Osteocyte (in vitro differentiated cells): ENCODE results near the gene PTGDR. TPM values are rescaled to one million over a fixed set of nuclear protein-coding genes. Genes with fewer than 3 reads are reported as not detected.

Experiments used
- DNase-seq: peaks from one replicate; pipeline ENCODE4 v3.0.0; 2021; ENCODE audit warnings: mixed read lengths; ENCODE audit not compliant: unreplicated experiment; ENCODE audit errors: extremely low spot score
- H3K27ac Mint-ChIP-seq: one replicate; pipeline ENCODE4 v1.8.0; 2021; ENCODE audit warnings: mild to moderate bottlenecking, mixed read lengths; ENCODE audit not compliant: unreplicated experiment
- H3K27me3 Mint-ChIP-seq: one replicate; pipeline ENCODE4 v1.8.0; 2021; ENCODE audit warnings: mixed read lengths; ENCODE audit not compliant: unreplicated experiment
- H3K36me3 Mint-ChIP-seq: one replicate; pipeline ENCODE4 v1.8.0; 2021; ENCODE audit warnings: mixed read lengths; ENCODE audit not compliant: unreplicated experiment
- H3K4me1 Mint-ChIP-seq: one replicate; pipeline ENCODE4 v1.8.0; 2021; ENCODE audit warnings: mixed read lengths; ENCODE audit not compliant: unreplicated experiment
- H3K4me3 Mint-ChIP-seq: one replicate; pipeline ENCODE4 v1.8.0; 2021; ENCODE audit warnings: mild to moderate bottlenecking, moderate library complexity, mixed read lengths; ENCODE audit not compliant: unreplicated experiment
- H3K9me3 Mint-ChIP-seq: one replicate; pipeline ENCODE4 v1.8.0; 2021; ENCODE audit warnings: mixed read lengths; ENCODE audit not compliant: unreplicated experiment
- CTCF ChIP-seq: fragments of 200-600 bp; sonication (generic); IDR thresholded peaks from 2 replicates; pipeline ENCODE4 v1.5.0; 2021; ENCODE audit warnings: antibody characterized with exemption, mild to moderate bottlenecking, moderate library complexity
- total RNA-seq: library from RNA; stranded (reverse); gene quantifications from 2 replicates; pipeline ENCODE4 v1.2.1, GENCODE V29; 2021

Gene PTGDR
- total RNA-seq, 1 donor from 2014 or later: not detected

- peaks cover 36% of the 10 kb centered on the region for H3K4me1 Mint-ChIP-seq
- no peak for DNase-seq
- peaks cover 54% of the 10 kb centered on the region for H3K27me3 Mint-ChIP-seq
- no peaks in the 10 kb centered on the region for H3K36me3 Mint-ChIP-seq
- no peak for TF ChIP-seq CTCF
- no peaks in the 10 kb centered on the region for H3K9me3 Mint-ChIP-seq
- peak overlapping the region; percentile 39 for H3K27ac Mint-ChIP-seq
- peak overlapping the region; percentile 74 for H3K4me3 Mint-ChIP-seq
Observed at GRCh38 chr14:52268279-52269061, 972 bp downstream of the PTGDR start.

- no peaks in the 10 kb centered on the region for H3K36me3 Mint-ChIP-seq
- H3K4me1 Mint-ChIP-seq: peaks cover 36% of the 10 kb centered on the region
- no peak for TF ChIP-seq CTCF
- H3K4me3 Mint-ChIP-seq: peak overlapping the region; percentile 74
- DNase-seq: no peak
- no peaks in the 10 kb centered on the region for H3K9me3 Mint-ChIP-seq
- H3K27ac Mint-ChIP-seq: no peak overlapping the region
- H3K27me3 Mint-ChIP-seq: peaks cover 55% of the 10 kb centered on the region
Observed at GRCh38 chr14:52269100-52269499, 1.6 kb downstream of the PTGDR start.

- Mint-ChIP-seq H3K4me1 (peaks cover 36% of the 10 kb centered on the region), H3K36me3 (no peaks in the 10 kb centered on the region), H3K4me3 (no peak overlapping the region), H3K9me3 (no peaks in the 10 kb centered on the region), H3K27ac (no peak overlapping the region), H3K27me3 (peaks cover 64% of the 10 kb centered on the region)
- no peak for TF ChIP-seq CTCF
- DNase-seq: no peak
Observed at GRCh38 chr14:52269982-52270381, 2.5 kb downstream of the PTGDR start.

GRCh38 chr14:52271538-52271937, 4.0 kb downstream of the PTGDR start:
- TF ChIP-seq CTCF: no peak
- Mint-ChIP-seq H3K27me3 (peaks cover 77% of the 10 kb centered on the region), H3K4me1 (peaks cover 24% of the 10 kb centered on the region), H3K9me3 (no peaks in the 10 kb centered on the region), H3K4me3 (no peak overlapping the region), H3K27ac (no peak overlapping the region), H3K36me3 (no peaks in the 10 kb centered on the region)
- DNase-seq: no peak

GRCh38 chr14:52272375-52272774, 4.9 kb downstream of the PTGDR start:
- Mint-ChIP-seq H3K36me3 (no peaks in the 10 kb centered on the region), H3K27ac (no peak overlapping the region), H3K9me3 (no peaks in the 10 kb centered on the region), H3K4me1 (peaks cover 16% of the 10 kb centered on the region), H3K27me3 (peaks cover 80% of the 10 kb centered on the region), H3K4me3 (no peak overlapping the region)
- peak; percentile 66 for TF ChIP-seq CTCF
- no peak for DNase-seq
